NCI-H345 treated with DMSO at 0.1 percent for 48 hours (cell line): ENCODE results near the gene AKT2.
"Not testable (repeated sequence)": the region's sequence is repeated elsewhere in the genome, so short reads cannot be mapped to it uniquely, and the experiment has no call there.

Experiments
- DNase-seq: peaks from one replicate; lab custom pipeline; 2025; ENCODE audit not compliant: unreplicated experiment; lab: John Stamatoyannopoulos, UW

The AKT2 gene

GRCh38 chr19:40221858-40222619 is 63.1 kb downstream of the AKT2 start:
- peak; percentile 71 for DNase-seq

GRCh38 chr19:40220674-40221073 is 64.5 kb downstream of the AKT2 start:
- no peak for DNase-seq

DNA sequence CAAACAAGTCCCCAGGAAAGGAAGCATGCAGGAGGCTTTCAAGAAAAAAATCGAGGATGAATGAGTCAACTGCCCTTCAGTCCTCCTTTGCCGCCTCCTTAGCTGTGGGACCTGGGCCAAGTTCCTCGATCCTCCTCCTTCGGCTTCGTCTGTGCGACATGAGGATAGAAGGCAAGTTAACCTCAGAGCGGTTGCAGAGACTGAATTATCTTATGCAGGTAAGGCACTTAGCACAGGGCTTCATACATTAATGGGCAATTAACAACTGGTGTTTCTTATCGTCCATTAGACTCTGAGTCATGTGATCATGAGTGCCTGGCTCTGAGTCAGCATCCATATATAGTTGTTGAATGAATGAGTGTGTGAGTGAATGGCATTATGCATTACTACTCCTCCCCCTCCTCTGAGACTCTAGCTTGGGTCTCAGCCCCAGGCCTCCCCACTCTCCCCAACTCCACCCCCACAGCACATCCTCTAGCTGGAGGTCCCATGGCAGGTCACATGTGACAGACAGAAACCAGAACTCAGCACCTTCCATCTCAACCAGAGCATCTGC is 65.3 kb downstream of the AKT2 start:
- DNase-seq: peak; percentile 10

DNA sequence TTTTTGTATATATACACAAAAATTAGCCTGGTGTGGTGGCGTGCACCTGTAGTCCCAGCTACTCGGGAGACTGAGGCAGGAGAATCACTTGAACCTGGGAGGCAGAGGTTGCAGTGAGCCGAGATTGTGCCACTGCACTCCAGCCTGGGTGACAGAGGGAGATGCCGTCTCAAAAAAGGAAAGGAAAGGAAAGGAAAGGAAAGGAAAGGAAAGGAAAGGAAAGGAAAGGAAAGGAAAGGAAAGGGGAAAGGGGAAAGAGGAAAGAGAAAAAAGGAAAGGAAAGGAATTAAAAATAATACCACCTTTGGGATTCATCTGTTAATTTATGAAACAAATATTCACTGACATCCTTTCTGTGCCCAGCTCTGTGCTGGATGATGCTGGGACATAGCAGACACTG is 66.1 kb downstream of the AKT2 start:
- DNase-seq: not testable (repeated sequence)

DNA sequence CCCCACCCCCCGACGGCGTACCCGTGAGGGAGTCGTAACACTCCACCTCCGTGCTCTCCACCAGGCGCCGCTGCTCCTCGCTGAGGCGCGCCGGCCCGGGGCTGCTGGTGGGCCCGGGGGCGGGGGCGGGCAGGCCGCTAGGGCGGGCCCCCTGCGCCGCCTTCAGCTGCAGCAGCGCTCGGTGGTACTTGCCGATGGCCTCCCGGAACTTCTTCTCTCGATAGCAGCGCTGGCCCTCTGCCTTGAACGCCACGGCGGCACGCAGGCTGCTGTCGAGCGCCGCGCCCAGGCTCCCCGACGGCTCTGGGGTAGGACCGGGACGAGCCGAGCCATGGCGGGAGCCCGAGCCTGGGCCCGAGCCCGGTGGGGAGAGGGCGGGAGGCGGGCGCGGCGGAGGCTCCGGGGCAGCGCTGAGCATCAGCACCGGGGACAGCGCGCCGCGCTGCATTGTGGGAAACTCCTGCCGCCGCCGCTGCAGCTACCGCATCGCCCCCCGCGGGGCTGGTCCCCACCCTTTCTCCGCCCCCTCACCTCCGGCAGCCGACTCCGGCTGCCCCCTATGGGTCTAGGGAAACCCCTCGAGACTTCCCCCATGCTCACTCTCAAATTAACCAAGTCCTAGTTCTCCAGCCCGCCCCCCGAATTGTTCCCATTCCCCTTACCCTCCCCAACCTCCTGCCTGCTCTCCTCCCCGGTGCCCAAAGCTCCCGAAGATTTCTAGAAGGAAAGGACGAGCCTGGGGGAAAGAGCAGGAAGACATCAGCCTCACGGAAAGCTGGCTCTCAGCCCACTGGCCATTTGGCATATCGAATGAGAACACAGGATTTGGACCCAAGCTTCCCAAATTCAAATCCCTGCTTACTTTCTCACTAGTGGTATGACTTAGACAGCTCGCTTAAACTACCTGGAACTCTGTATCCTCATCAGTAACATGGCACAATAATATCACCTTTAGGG is 66.9 kb downstream of the AKT2 start, which contains the start of gene TTC9B:
TSS of gene TTC9B (minus strand) at position 451 of the 957 bp plus-strand sequence. CDS start at position 448, 3 bp downstream.
- peak; percentile 48 for DNase-seq

GRCh38 chr19:40217027-40217810 is 67.9 kb downstream of the AKT2 start:
- DNase-seq: peak; percentile 98

GRCh38 chr19:40216777-40217026 is 68.4 kb downstream of the AKT2 start:
- DNase-seq: no peak

DNA sequence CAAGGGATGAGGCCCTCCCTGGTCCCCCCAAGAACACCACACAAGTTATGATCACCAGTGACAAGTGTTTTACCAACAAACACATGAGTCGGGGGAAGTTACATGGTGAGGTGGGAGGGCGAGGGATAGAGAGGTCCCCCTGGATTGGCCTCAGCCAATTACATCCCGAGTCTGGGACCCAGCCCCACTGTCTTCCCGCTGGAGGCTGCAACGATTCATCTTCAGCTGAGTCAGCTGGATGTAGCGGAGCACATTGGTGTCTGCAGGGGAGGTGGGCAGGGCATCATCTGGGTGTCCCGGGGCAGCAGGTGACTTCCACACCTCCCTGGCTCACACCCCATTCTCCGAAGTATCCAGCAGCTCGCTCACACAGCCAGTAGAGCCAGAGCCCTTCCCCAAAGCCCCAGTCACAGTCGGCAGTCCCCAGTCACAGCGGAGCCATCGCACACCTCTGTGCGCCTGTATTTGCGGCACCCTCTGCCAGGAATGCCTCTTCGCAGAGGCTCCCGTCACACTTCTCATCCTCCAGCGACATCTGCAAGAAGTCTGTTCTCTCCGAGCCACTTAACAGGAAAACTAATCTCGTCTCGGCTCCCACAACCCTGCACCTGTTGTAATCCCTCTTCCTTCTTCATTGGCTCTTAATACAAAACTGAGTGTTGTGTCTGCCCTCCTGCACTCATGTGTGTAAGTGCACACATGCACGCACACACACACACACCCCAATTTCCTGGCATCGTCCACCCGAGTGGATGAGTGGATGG is 69.0 kb downstream of the AKT2 start:
- DNase-seq: no peak

DNA sequence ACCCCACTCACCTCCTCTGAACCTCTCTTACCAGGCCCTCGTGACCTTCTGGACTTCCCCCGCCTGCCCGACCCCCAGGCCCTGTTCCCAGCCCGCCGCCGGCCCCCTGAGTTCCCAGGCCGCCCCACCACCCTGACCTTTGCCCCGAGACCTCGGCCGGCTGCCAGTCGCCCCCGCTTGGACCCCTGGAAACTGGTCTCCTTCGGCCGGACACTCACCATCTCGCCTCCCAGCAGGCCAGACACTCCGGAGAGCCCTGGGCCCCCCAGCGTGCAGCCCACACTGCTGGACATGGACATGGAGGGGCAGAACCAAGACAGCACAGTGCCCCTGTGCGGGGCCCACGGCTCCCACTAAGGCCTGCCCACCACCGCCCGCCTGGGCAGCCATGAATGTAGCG is 70.2 kb downstream of the AKT2 start:
- no peak for DNase-seq

DNA sequence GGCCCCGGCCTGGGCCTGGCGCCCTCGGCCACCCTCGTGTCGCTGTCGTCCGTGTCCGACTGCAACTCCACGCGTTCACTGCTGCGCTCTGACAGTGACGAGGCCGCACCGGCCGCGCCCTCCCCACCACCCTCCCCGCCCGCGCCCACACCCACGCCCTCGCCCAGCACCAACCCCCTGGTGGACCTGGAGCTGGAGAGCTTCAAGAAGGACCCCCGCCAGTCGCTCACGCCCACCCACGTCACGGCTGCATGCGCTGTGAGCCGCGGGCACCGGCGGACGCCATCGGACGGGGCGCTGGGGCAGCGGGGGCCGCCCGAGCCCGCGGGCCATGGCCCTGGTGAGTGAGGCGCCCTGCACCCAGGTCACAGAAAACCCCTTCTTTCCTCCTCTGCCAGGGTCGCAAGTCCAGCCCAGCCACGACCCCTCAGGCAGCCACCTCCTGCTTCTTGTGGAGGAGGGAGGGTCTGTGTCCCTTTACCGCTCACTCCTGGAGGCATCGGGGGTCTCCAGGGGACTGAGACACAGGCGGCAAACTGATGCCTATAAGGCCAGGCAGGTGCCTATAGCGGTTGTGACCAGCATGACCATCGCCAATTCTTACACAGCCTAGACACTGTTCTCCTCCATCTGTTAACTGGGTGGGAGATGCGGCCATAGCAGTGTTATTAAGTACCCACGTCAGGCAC is 71.1 kb downstream of the AKT2 start:
- DNase-seq: no peak

DNA sequence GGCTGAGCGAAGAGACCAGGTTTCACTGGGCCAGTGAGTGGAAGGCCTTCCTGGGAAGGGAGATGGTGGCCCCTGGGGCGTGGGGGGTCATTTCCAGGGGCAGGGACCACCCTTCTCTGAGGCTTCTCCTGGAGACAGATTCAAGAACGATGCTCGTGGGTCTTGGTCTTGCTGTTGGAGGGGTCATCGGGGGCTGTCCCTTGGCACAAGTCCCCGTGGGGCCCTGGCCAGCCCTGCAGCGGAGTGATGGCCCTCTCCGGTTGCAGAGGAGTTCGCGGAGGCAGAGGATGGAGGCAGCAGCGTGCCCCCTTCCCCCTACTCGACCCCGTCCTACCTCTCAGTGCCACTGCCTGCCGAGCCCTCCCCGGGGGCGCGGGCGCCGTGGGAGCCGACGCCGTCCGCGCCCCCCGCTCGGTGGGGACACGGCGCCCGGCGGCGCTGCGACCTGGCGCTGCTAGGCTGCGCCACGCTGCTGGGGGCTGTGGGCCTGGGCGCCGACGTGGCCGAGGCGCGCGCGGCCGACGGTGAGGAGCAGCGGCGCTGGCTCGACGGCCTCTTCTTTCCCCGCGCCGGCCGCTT is 71.8 kb downstream of the AKT2 start:
- DNase-seq: no peak

- DNase-seq: no peak
Measured at GRCh38 chr19:40210889-40211288, 74.3 kb downstream of the AKT2 start.

DNA sequence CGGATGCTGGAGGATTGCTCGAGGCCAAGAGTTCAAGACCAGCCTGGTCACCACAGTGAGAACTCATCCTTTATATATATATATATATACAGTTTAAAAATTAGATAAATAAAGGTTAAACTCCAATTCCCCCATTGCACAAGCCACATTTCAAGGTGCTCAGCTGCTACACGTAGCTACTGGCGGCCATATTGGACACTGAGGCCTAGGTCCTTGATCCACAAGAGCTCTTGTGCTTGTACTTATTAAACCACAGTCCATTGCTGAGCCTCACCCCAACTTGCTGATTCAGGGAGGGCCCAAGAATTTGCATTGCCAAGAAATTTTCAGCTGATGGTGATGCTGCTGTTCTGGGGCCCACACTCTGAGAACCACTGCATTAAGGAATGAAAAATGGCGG is 76.5 kb downstream of the AKT2 start:
- DNase-seq: no peak

- no peak for DNase-seq
Measured at GRCh38 chr19:40205760-40206159, 79.4 kb downstream of the AKT2 start.

- DNase-seq: no peak
Measured at GRCh38 chr19:40204381-40204780, 80.8 kb downstream of the AKT2 start.

GRCh38 chr19:40200341-40201099 is 84.6 kb downstream of the AKT2 start:
- DNase-seq: no peak

GRCh38 chr19:40198272-40198990 is 86.7 kb downstream of the AKT2 start:
- no peak for DNase-seq

GRCh38 chr19:40193587-40193849 is 91.6 kb downstream of the AKT2 start:
- no peak for DNase-seq
